ENCODE data around the gene VSTM2B. TPM values are rescaled to one million over a fixed set of nuclear protein-coding genes. Genes with fewer than 3 reads are reported as not detected.
A peak's percentile ranks its signal among the peaks of the same experiment; 100 is the strongest.

VSTM2B gene
- total RNA-seq, 2 experiments from 2014 or later, result not detected

DNA sequence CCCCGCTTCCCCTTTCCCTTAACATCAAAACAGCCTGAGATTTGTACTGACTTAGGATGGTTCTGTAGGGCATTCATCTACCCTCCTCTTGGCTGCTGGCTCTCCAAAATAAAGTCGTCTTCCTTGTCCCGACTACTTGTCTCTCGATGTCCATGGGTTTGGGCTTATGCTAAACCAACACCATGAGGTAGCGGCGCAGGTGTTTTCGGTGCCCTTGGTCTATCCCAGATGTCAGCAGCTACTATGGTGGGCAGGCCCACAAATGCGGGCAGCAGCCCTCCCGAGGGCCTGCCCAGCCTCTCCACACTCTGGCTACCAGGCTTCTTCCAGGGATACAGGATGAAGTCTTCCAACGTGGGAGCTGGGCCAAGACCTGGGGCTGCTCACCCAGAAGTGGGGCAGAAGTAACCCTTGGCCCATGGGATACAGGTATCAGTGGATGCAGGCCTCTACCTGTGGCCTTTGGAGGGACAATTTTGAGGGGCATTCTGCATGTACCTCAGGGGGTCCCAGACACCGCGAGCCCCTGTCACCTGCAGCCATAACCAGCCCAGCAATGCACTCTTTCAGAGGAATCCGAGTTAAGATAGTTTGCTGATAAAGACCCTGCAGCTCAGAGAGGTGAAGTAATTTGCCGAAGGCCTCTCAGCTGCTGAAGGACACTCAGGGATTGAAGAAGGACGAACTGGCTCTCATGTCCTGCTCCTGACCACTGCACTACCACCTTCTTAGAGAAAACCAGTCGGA, 47.8 kb upstream of the VSTM2B start:
- Histone ChIP-seq H3K4me3 (ENCODE audit: low read depth, low read length, poor library complexity, severe bottlenecking) (no peak overlapping the region), H3K79me2 (ENCODE audit: insufficient read depth, low read depth, low read length) (no peaks in the 10 kb centered on the region), H3K4me2 (ENCODE audit: low read length) (no peak overlapping the region), H4K20me1 (ENCODE audit: insufficient read depth, low read length) (no peaks in the 10 kb centered on the region), H3K27ac (ENCODE audit: low read depth, low read length, poor library complexity, severe bottlenecking) (no peak overlapping the region), H2AFZ (ENCODE audit: low read length) (no peak overlapping the region), H3K9me2 (ENCODE audit: insufficient read depth, low read length) (no peaks in the 10 kb centered on the region), H3K36me3 (ENCODE audit: insufficient read depth, low read length) (no peaks in the 10 kb centered on the region), H3K4me1 (ENCODE audit: insufficient read depth, low read length, poor library complexity, severe bottlenecking) (no peaks in the 10 kb centered on the region), H3K9me3 (ENCODE audit: low read length) (0 out of 2 replicates have a peak, but pooled peaks cover 5% of the 10 kb centered on the region)
- TF ChIP-seq CTCF (conservative IDR thresholded peaks at IDR 0.05; ENCODE audit: low read length) (no peak), EZH2phosphoT487 (IDR thresholded peaks at IDR 0.05; ENCODE audit: borderline replicate concordance, low read depth, low read length) (no peak)
- DNase-seq (ENCODE audit: low spot score), result no peak
- intact Hi-C loops (cut with micrococcal nuclease; ENCODE audit: unreplicated experiment), result no loop called here
- ChIA-PET POLR2A (no interaction called here), CTCF (ENCODE audit: unreplicated experiment) (no interaction called here)
- no TSS peak for BruUV-seq (replicated peaks)

- BruUV-seq (replicated peaks), result no TSS peak
- TF ChIP-seq EZH2phosphoT487 (IDR thresholded peaks at IDR 0.05; ENCODE audit: borderline replicate concordance, low read depth, low read length) (no peak), CTCF (conservative IDR thresholded peaks at IDR 0.05; ENCODE audit: low read length) (peak; percentile 67)
- Histone ChIP-seq H3K4me3 (ENCODE audit: low read depth, low read length, poor library complexity, severe bottlenecking) (no peak overlapping the region), H3K4me1 (ENCODE audit: insufficient read depth, low read length, poor library complexity, severe bottlenecking) (no peaks in the 10 kb centered on the region), H3K36me3 (ENCODE audit: insufficient read depth, low read length) (no peaks in the 10 kb centered on the region), H3K9me3 (ENCODE audit: low read length) (0 out of 2 replicates have a peak, but pooled peaks cover 5% of the 10 kb centered on the region), H3K27ac (ENCODE audit: low read depth, low read length, poor library complexity, severe bottlenecking) (no peak overlapping the region), H3K79me2 (ENCODE audit: insufficient read depth, low read depth, low read length) (no peaks in the 10 kb centered on the region), H3K9me2 (ENCODE audit: insufficient read depth, low read length) (no peaks in the 10 kb centered on the region), H4K20me1 (ENCODE audit: insufficient read depth, low read length) (no peaks in the 10 kb centered on the region), H3K4me2 (ENCODE audit: low read length) (no peak overlapping the region), H2AFZ (ENCODE audit: low read length) (no peak overlapping the region)
- CTCF ChIA-PET (ENCODE audit: unreplicated experiment), result no interaction called here
- intact Hi-C loops (cut with micrococcal nuclease; ENCODE audit: unreplicated experiment), result no loop called here
- POLR2A ChIA-PET, result no interaction called here
- DNase-seq (ENCODE audit: low spot score), result peak; percentile 21
Observed at GRCh38 chr19:29478578-29479565, 46.9 kb upstream of the VSTM2B start.

Data from OCI-LY7 (cell line).